Tibial artery (tissue), 4 donors: ENCODE data around the gene CDH22.

Experiments used
- DNase-seq, 2 donors: peaks; one replicate each; pipeline ENCODE4 v3.0.0-alpha.2; 2019
- H3K27ac ChIP-seq, 2 donors: fragments of 200-600 bp; sonication (generic) in 1 of 2; 1 replicate in 1 of 2; 2 replicates in 1 of 2; pipeline ENCODE4 v1.5.1; 2018 to 2019; ENCODE audit warnings: mild to moderate bottlenecking in 1 of 2
- H3K27me3 ChIP-seq, 2 donors: fragments of 200-600 bp; sonication (generic) in 1 of 2; one replicate each; pipeline versions ENCODE4 v1.5.1 to v1.6.0; 2016 to 2019
- H3K36me3 ChIP-seq, 3 donors: fragments of 200-600 bp; sonication (generic) in 2 of 3; one replicate each; pipeline ENCODE4 v1.5.1; 2016 to 2019; ENCODE audit warnings: mild to moderate bottlenecking in 2 of 3
- H3K4me1 ChIP-seq, 4 donors: fragments of 200-600 bp; sonication (generic) in 2 of 4; 1 replicate in 3 of 4; 2 replicates in 1 of 4; pipeline ENCODE4 v1.5.1; 2016 to 2019
- H3K4me3 ChIP-seq, 2 donors: fragments of 200-600 bp; sonication (generic) in 1 of 2; 1 replicate in 1 of 2; 2 replicates in 1 of 2; pipeline ENCODE4 v1.5.1; 2018 to 2019; ENCODE audit warnings: mild to moderate bottlenecking in 2 of 2
- H3K9me3 ChIP-seq, 3 donors: fragments of 200-600 bp; sonication (generic) in 1 of 3; one replicate each; pipeline ENCODE4 v1.5.1; 2016 to 2019
- CTCF ChIP-seq, 2 experiments: fragments of 200-600 bp in 1 of 2; fragments of 450-650 bp in 1 of 2; IDR thresholded peaks; one replicate each; pipeline ENCODE4 v1.5.1; 2017 to 2019; ENCODE audit warnings: antibody characterized with exemption in 2 of 2, mild to moderate bottlenecking in 1 of 2, moderate library complexity in 1 of 2
- intact Hi-C: fragments of 100-400 bp; cut with DNase I; formaldehyde crosslinking; loops from one replicate; pipeline ENCODE4 v1.15.0; 2023; ENCODE audit warnings: low total_unique reads

CDH22 gene

GRCh38 chr20:46300281-46300680 is 8.0 kb downstream of the CDH22 start:
- Histone ChIP-seq H3K9me3 (no peaks in the 10 kb centered on the region), H3K4me1 (no peaks in the 10 kb centered on the region), H3K4me3 (no peak overlapping the region), H3K27me3 (peaks cover 0 to 87% of the 10 kb centered on the region in 2 donors), H3K36me3 (no peaks in the 10 kb centered on the region), H3K27ac (no peak overlapping the region)
- no peak for DNase-seq
- TF ChIP-seq CTCF (IDR thresholded peaks at IDR 0.05): no peak
- intact Hi-C loops: no loop called here

GRCh38 chr20:46299078-46299477 is 9.2 kb downstream of the CDH22 start:
- no peak overlapping the region for H3K27ac ChIP-seq
- peaks cover 0 to 88% of the 10 kb centered on the region in 2 donors for H3K27me3 ChIP-seq
- intact Hi-C loops: no loop called here
- no peak for DNase-seq
- no peaks in the 10 kb centered on the region for H3K4me1 ChIP-seq
- no peaks in the 10 kb centered on the region for H3K9me3 ChIP-seq
- H3K36me3 ChIP-seq: no peaks in the 10 kb centered on the region
- no peak for TF ChIP-seq CTCF (IDR thresholded peaks at IDR 0.05)
- H3K4me3 ChIP-seq: no peak overlapping the region

- H3K27ac ChIP-seq: no peak overlapping the region
- no peaks in the 10 kb centered on the region for H3K9me3 ChIP-seq
- peaks cover 0 to 88% of the 10 kb centered on the region in 2 donors for H3K27me3 ChIP-seq
- no peaks in the 10 kb centered on the region for H3K4me1 ChIP-seq
- intact Hi-C loops: no loop called here
- no peak for TF ChIP-seq CTCF (IDR thresholded peaks at IDR 0.05)
- no peak for DNase-seq
- H3K4me3 ChIP-seq: no peak overlapping the region
- no peaks in the 10 kb centered on the region for H3K36me3 ChIP-seq
These were observed 9.9 kb downstream of the CDH22 start for GRCh38 chr20:46298374-46298773.

GRCh38 chr20:46296526-46297250 is 11.6 kb downstream of the CDH22 start:
- intact Hi-C loops: no loop called here
- TF ChIP-seq CTCF (IDR thresholded peaks at IDR 0.05): no peak
- Histone ChIP-seq H3K36me3 (no peaks in the 10 kb centered on the region), H3K9me3 (no peaks in the 10 kb centered on the region), H3K4me1 (no peaks in the 10 kb centered on the region), H3K4me3 (no peak overlapping the region), H3K27me3 (peaks cover 0 to 88% of the 10 kb centered on the region in 2 donors), H3K27ac (no peak overlapping the region)
- DNase-seq: no peak

- Histone ChIP-seq H3K9me3 (no peaks in the 10 kb centered on the region), H3K36me3 (no peaks in the 10 kb centered on the region), H3K27me3 (peaks cover 0 to 69% of the 10 kb centered on the region in 2 donors), H3K4me3 (no peak overlapping the region), H3K4me1 (no peaks in the 10 kb centered on the region), H3K27ac (no peak overlapping the region)
- no peak for DNase-seq
- intact Hi-C loops: no loop called here
- no peak for TF ChIP-seq CTCF (IDR thresholded peaks at IDR 0.05)
These were observed 15.2 kb downstream of the CDH22 start for GRCh38 chr20:46293084-46293483.
